ENCODE measurements around the gene CD34. TPM values are rescaled to one million over a fixed set of nuclear protein-coding genes. Genes with fewer than 3 reads are reported as not detected.

Gene CD34
- total RNA-seq, 1 donor from 2014 or later: not detected

DNA sequence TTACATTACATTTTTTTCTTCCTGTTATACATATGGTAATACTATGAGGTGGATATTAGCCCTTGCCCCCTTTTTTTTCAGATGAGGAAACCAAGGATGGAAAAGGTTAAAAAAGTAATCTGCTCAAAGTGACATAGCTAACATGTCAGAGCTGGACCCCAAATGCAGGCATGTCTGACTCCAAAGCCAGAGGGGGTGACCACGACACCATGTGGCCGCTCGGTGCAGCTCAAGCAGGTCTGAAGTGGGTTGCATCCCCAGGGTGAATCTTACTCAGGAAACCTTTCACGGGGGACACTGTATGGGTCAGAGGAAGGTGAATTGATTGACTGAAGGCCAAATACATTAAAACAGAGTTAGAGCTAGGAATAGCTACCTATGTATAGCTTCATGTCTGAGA lies 34.8 kb downstream of the CD34 start:
- Histone ChIP-seq H3K36me3 (ENCODE audit: control insufficient read depth, insufficient read depth, low read length) (no peaks in the 10 kb centered on the region), H3K27me3 (ENCODE audit: control insufficient read depth, insufficient read depth, low read length) (no peaks in the 10 kb centered on the region), H3K4me3 (ENCODE audit: low read depth, low read length) (no peak overlapping the region)
- DNase-seq (ENCODE audit: low read depth) (no peak), FAIRE-seq (no peak)
- TF ChIP-seq, protein P1, sequence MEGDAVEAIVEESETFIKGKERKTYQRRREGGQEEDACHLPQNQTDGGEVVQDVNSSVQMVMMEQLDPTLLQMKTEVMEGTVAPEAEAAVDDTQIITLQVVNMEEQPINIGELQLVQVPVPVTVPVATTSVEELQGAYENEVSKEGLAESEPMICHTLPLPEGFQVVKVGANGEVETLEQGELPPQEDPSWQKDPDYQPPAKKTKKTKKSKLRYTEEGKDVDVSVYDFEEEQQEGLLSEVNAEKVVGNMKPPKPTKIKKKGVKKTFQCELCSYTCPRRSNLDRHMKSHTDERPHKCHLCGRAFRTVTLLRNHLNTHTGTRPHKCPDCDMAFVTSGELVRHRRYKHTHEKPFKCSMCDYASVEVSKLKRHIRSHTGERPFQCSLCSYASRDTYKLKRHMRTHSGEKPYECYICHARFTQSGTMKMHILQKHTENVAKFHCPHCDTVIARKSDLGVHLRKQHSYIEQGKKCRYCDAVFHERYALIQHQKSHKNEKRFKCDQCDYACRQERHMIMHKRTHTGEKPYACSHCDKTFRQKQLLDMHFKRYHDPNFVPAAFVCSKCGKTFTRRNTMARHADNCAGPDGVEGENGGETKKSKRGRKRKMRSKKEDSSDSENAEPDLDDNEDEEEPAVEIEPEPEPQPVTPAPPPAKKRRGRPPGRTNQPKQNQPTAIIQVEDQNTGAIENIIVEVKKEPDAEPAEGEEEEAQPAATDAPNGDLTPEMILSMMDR (IDR thresholded peaks at IDR 0.05; ENCODE audit: insufficient read depth, low read length, severe bottlenecking): no peak

DNA sequence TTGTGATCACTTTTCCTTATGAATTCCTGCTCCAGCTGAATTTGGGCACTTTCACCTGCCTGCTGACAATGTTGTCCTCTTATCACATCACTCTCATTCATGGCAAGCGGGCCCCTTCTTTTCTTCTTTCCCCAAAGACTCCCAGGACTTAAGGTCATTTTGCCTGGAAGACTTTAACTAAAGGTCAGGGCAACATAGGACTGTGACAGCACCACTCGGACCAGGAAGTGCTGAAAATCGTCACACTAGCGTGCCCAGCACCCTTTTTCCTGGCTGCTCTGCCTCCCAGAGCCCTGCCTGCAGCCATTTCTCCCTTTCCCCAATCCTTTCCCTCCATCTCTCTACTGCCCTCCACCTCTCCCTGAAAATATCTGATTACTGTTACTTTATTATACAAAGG lies 35.4 kb downstream of the CD34 start:
- no peaks in the 10 kb centered on the region for H3K36me3 ChIP-seq (ENCODE audit: control insufficient read depth, insufficient read depth, low read length)
- no peak for FAIRE-seq
- H3K4me3 ChIP-seq (ENCODE audit: low read depth, low read length): no peak overlapping the region
- TF ChIP-seq, protein P1 (IDR thresholded peaks at IDR 0.05; ENCODE audit: insufficient read depth, low read length, severe bottlenecking): no peak
- no peak for DNase-seq (ENCODE audit: low read depth)
- no peaks in the 10 kb centered on the region for H3K27me3 ChIP-seq (ENCODE audit: control insufficient read depth, insufficient read depth, low read length)

DNA sequence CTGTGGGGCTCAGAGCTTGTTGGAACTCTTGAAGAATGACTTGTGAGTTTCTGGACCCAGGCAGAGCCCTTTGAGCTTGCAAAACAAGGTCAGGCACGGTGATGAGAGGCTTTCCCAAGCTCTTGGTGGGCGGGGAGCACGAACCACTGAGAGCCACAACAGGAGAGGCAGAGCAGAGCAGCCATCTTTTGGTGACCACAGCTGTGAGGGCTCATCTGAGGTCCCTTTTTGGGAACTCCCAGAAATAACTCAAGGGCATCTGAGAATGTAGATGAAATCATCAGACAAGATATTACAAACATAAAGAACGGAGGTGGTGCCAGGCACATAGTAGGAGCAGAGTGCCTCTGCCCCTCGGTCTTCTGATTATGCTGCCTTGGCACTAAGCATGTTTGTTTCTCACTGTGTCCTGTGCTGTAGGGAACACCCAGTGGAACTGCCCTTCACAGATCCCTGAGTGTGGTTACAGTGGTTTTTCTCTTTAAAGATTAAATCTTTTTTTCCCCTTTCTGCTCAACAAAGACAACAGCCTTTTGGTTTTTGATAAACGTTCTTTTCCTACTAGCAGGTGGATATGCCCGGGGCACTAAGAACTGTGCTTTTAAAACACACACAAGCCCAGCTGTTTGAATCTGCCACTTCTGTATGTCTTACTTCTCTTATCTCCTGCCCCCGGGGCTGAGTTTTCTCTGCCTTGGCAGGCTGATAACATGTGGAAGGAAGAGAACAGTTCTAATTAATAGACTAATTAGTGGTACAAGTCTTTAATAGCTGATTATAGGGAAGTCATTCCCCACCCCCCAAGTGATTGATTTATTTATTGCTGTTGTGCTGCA lies 37.7 kb downstream of the CD34 start:
- H3K36me3 ChIP-seq (ENCODE audit: control insufficient read depth, insufficient read depth, low read length): no peaks in the 10 kb centered on the region
- H3K4me3 ChIP-seq (ENCODE audit: low read depth, low read length): no peak overlapping the region
- DNase-seq (ENCODE audit: low read depth): no peak
- no peak for FAIRE-seq
- H3K27me3 ChIP-seq (ENCODE audit: control insufficient read depth, insufficient read depth, low read length): no peaks in the 10 kb centered on the region
- TF ChIP-seq, protein P1 (IDR thresholded peaks at IDR 0.05; ENCODE audit: insufficient read depth, low read length, severe bottlenecking): no peak

DNA sequence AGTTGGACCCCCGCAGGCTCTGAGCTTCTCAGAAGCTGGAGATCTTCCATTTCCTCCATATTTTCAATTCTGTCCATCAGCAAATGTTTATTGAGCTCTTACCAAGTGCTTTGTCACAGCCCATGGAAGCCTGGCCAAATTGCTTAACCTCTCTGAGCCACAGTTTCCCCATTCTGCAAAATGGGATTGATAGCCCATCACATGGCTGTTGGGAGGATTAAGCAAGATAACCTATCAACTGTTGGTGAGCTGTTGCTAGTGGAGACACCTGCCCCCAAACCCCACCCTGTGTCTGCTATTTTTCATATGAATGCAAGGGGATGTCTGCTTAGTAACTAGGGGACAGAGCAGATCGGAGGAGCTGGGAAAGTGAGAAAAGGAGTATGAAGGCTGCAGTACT lies 38.3 kb downstream of the CD34 start:
- Histone ChIP-seq H3K4me3 (ENCODE audit: low read depth, low read length) (no peak overlapping the region), H3K36me3 (ENCODE audit: control insufficient read depth, insufficient read depth, low read length) (no peaks in the 10 kb centered on the region), H3K27me3 (ENCODE audit: control insufficient read depth, insufficient read depth, low read length) (no peaks in the 10 kb centered on the region)
- TF ChIP-seq, protein P1 (IDR thresholded peaks at IDR 0.05; ENCODE audit: insufficient read depth, low read length, severe bottlenecking): no peak
- DNase-seq (ENCODE audit: low read depth): no peak
- FAIRE-seq: no peak

DNA sequence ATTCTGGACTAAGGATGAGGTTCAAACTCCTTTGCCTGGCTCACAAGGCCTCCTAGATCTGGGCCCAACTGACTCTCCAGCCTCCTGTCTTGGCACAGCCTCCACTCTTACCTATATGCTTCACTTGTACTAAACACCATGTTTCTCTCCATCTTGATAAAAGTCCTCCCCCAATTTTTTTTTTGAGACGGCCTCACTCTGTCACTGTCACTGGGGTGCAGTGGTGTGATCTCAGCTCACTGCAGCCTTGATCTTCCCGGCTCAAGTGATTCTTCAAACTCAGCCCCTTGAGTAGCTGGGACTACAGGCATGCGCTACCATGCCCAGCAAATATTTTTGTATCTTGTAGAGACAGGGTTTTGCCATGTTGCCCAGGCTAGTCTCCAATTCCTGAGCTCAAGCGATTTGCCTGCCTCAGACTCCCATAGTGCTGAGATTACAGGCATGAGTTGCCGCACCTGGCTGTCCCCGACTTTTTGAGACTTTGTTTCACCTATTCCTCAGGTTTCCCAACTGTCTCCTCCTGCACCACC lies 39.7 kb downstream of the CD34 start:
- peaks cover 1% of the 10 kb centered on the region for H3K36me3 ChIP-seq (ENCODE audit: control insufficient read depth, insufficient read depth, low read length)
- peak; percentile 42 for DNase-seq (ENCODE audit: low read depth)
- no peak for FAIRE-seq
- H3K4me3 ChIP-seq (ENCODE audit: low read depth, low read length): no peak overlapping the region
- TF ChIP-seq, protein P1 (IDR thresholded peaks at IDR 0.05; ENCODE audit: insufficient read depth, low read length, severe bottlenecking): no peak
- H3K27me3 ChIP-seq (ENCODE audit: control insufficient read depth, insufficient read depth, low read length): no peaks in the 10 kb centered on the region

Data from bronchial epithelial cell (primary cell).